ENCODE data around the gene C8B.

The C8B gene

GRCh38 chr1:56953386-56953785 lies 12.4 kb downstream of the C8B start:
- Histone ChIP-seq H3K4me2 (no peak overlapping the region), H2AFZ (ENCODE audit: low read depth) (no peak overlapping the region), H3K27me3 (ENCODE audit: insufficient read depth, low read depth) (no peaks in the 10 kb centered on the region), H3K4me3 (IDR thresholded peaks at IDR 0.05; ENCODE audit: insufficient read depth, low read depth, low read length) (no peak overlapping the region), H3K36me3 (ENCODE audit: insufficient read depth) (no peaks in the 10 kb centered on the region), H3K9ac (no peak overlapping the region), H3K4me1 (ENCODE audit: low read depth, poor library complexity, severe bottlenecking) (no peaks in the 10 kb centered on the region), H4K20me1 (ENCODE audit: insufficient read depth) (no peaks in the 10 kb centered on the region), H3K27ac (no peak overlapping the region), H3K79me2 (ENCODE audit: insufficient read depth, low read depth) (no peaks in the 10 kb centered on the region)
- TF ChIP-seq CTCF (conservative IDR thresholded peaks at IDR 0.05; ENCODE audit: low read depth, low read length), result no peak

GRCh38 chr1:56952501-56952900 lies 13.3 kb downstream of the C8B start:
- no peak overlapping the region for H3K4me2 ChIP-seq
- no peak for TF ChIP-seq CTCF (conservative IDR thresholded peaks at IDR 0.05; ENCODE audit: low read depth, low read length)
- no peaks in the 10 kb centered on the region for H3K36me3 ChIP-seq (ENCODE audit: insufficient read depth)
- H4K20me1 ChIP-seq (ENCODE audit: insufficient read depth), result no peaks in the 10 kb centered on the region
- no peaks in the 10 kb centered on the region for H3K27me3 ChIP-seq (ENCODE audit: insufficient read depth, low read depth)
- H3K79me2 ChIP-seq (ENCODE audit: insufficient read depth, low read depth), result no peaks in the 10 kb centered on the region
- no peak overlapping the region for H2AFZ ChIP-seq (ENCODE audit: low read depth)
- no peaks in the 10 kb centered on the region for H3K4me1 ChIP-seq (ENCODE audit: low read depth, poor library complexity, severe bottlenecking)
- H3K9ac ChIP-seq, result no peak overlapping the region
- no peak overlapping the region for H3K27ac ChIP-seq
- H3K4me3 ChIP-seq (IDR thresholded peaks at IDR 0.05; ENCODE audit: insufficient read depth, low read depth, low read length), result no peak overlapping the region

- Histone ChIP-seq H3K4me1 (ENCODE audit: low read depth, poor library complexity, severe bottlenecking) (no peaks in the 10 kb centered on the region), H3K4me3 (IDR thresholded peaks at IDR 0.05; ENCODE audit: insufficient read depth, low read depth, low read length) (no peak overlapping the region), H3K9ac (no peak overlapping the region), H3K4me2 (no peak overlapping the region), H4K20me1 (ENCODE audit: insufficient read depth) (no peaks in the 10 kb centered on the region), H3K79me2 (ENCODE audit: insufficient read depth, low read depth) (no peaks in the 10 kb centered on the region), H3K27me3 (ENCODE audit: insufficient read depth, low read depth) (no peaks in the 10 kb centered on the region), H3K36me3 (ENCODE audit: insufficient read depth) (no peaks in the 10 kb centered on the region), H2AFZ (ENCODE audit: low read depth) (no peak overlapping the region), H3K27ac (no peak overlapping the region)
- TF ChIP-seq CTCF (conservative IDR thresholded peaks at IDR 0.05; ENCODE audit: low read depth, low read length), result no peak
Measured at GRCh38 chr1:56948403-56949023, 17.3 kb downstream of the C8B start.

- H3K79me2 ChIP-seq (ENCODE audit: insufficient read depth, low read depth), result no peaks in the 10 kb centered on the region
- no peaks in the 10 kb centered on the region for H3K36me3 ChIP-seq (ENCODE audit: insufficient read depth)
- H3K4me2 ChIP-seq, result no peak overlapping the region
- no peak overlapping the region for H3K9ac ChIP-seq
- H2AFZ ChIP-seq (ENCODE audit: low read depth), result no peak overlapping the region
- no peaks in the 10 kb centered on the region for H3K27me3 ChIP-seq (ENCODE audit: insufficient read depth, low read depth)
- no peak overlapping the region for H3K27ac ChIP-seq
- no peaks in the 10 kb centered on the region for H4K20me1 ChIP-seq (ENCODE audit: insufficient read depth)
- no peaks in the 10 kb centered on the region for H3K4me1 ChIP-seq (ENCODE audit: low read depth, poor library complexity, severe bottlenecking)
- TF ChIP-seq CTCF (conservative IDR thresholded peaks at IDR 0.05; ENCODE audit: low read depth, low read length), result no peak
- no peak overlapping the region for H3K4me3 ChIP-seq (IDR thresholded peaks at IDR 0.05; ENCODE audit: insufficient read depth, low read depth, low read length)
Measured at GRCh38 chr1:56940039-56940438, 25.8 kb downstream of the C8B start.
